ENCODE data around the gene RADIL. TPM values are rescaled to one million over a fixed set of nuclear protein-coding genes. Genes with fewer than 3 reads are reported as not detected.

Gene RADIL
- polyA plus RNA-seq, 1 donor (not counting 4 experiments of a cell fraction or from before 2014, with no cell fraction given) = not detected

GRCh38 chr7:4854916-4855315 lies 28.6 kb downstream of the RADIL start:
- Histone ChIP-seq H3K4me1 (ENCODE audit: control insufficient read depth, extremely low read depth, insufficient read depth, low read length) (no peaks in the 10 kb centered on the region), H3K27me3 (ENCODE audit: control insufficient read depth, extremely low read depth, insufficient read depth, low read length) (peaks cover under 1% of the 10 kb centered on the region), H3K9ac (ENCODE audit: control insufficient read depth, extremely low read depth, insufficient read depth, low read length) (no peak overlapping the region), H2AFZ (ENCODE audit: control insufficient read depth, low read length) (no peak overlapping the region), H4K20me1 (ENCODE audit: control insufficient read depth, extremely low read depth, insufficient read depth, low read length) (no peaks in the 10 kb centered on the region), H3K9me1 (ENCODE audit: control insufficient read depth, extremely low read depth, insufficient read depth, low read length) (no peaks in the 10 kb centered on the region), H3K79me2 (ENCODE audit: control insufficient read depth, insufficient read depth, low read length) (no peaks in the 10 kb centered on the region), H3K36me3 (ENCODE audit: control insufficient read depth in 2 of 2, extremely low read depth in 1 of 2, insufficient read depth in 2 of 2, low read length in 2 of 2) (no peaks in the 10 kb centered on the region), H3K27ac (ENCODE audit: control insufficient read depth, insufficient read depth, low read length) (no peak overlapping the region), H3K9me3 (ENCODE audit: control insufficient read depth, low read depth, low read length) (no peaks in the 10 kb centered on the region), H3K4me3 (ENCODE audit: control insufficient read depth in 2 of 3, extremely low read depth in 1 of 3, insufficient read depth in 2 of 3, low read depth in 1 of 3, low read length in 3 of 3) (no peak overlapping the region), H3K4me2 (ENCODE audit: control insufficient read depth, extremely low read depth, insufficient read depth, low read depth, low read length) (no peak overlapping the region)
- DNase-seq (ENCODE audit: low read depth, low spot score) = no peak
- TF ChIP-seq CTCF (optimal IDR thresholded peaks at IDR 0.05 in 1 of 3, IDR thresholded peaks at IDR 0.05 in 1 of 3, conservative IDR thresholded peaks at IDR 0.05 in 1 of 3; ENCODE audit: extremely low read depth in 1 of 3, insufficient read depth in 2 of 3, low read length in 3 of 3) (no peak), EZH2 (IDR thresholded peaks at IDR 0.05; ENCODE audit: low read length) (no peak)
- dilution Hi-C loops (cut with MboI; ENCODE audit: extremely low pct_ligation_motif_present, low sequenced_read_pairs) = no loop called here
- no peak for FAIRE-seq

GRCh38 chr7:4851459-4852422 lies 31.8 kb downstream of the RADIL start:
- no peak overlapping the region for H2AFZ ChIP-seq (ENCODE audit: control insufficient read depth, low read length)
- no peak overlapping the region for H3K27ac ChIP-seq (ENCODE audit: control insufficient read depth, insufficient read depth, low read length)
- no peak overlapping the region for H3K4me2 ChIP-seq (ENCODE audit: control insufficient read depth, extremely low read depth, insufficient read depth, low read depth, low read length)
- no peak overlapping the region for H3K4me3 ChIP-seq (ENCODE audit: control insufficient read depth in 2 of 3, extremely low read depth in 1 of 3, insufficient read depth in 2 of 3, low read depth in 1 of 3, low read length in 3 of 3)
- no peaks in the 10 kb centered on the region for H4K20me1 ChIP-seq (ENCODE audit: control insufficient read depth, extremely low read depth, insufficient read depth, low read length)
- H3K9ac ChIP-seq (ENCODE audit: control insufficient read depth, extremely low read depth, insufficient read depth, low read length) = no peak overlapping the region
- no peak for DNase-seq (ENCODE audit: low read depth, low spot score)
- H3K4me1 ChIP-seq (ENCODE audit: control insufficient read depth, extremely low read depth, insufficient read depth, low read length) = no peaks in the 10 kb centered on the region
- H3K79me2 ChIP-seq (ENCODE audit: control insufficient read depth, insufficient read depth, low read length) = no peaks in the 10 kb centered on the region
- TF ChIP-seq CTCF (optimal IDR thresholded peaks at IDR 0.05 in 1 of 3, IDR thresholded peaks at IDR 0.05 in 1 of 3, conservative IDR thresholded peaks at IDR 0.05 in 1 of 3; ENCODE audit: extremely low read depth in 1 of 3, insufficient read depth in 2 of 3, low read length in 3 of 3) (no peak), EZH2 (IDR thresholded peaks at IDR 0.05; ENCODE audit: low read length) (no peak)
- no peaks in the 10 kb centered on the region for H3K27me3 ChIP-seq (ENCODE audit: control insufficient read depth, extremely low read depth, insufficient read depth, low read length)
- dilution Hi-C loops (cut with MboI; ENCODE audit: extremely low pct_ligation_motif_present, low sequenced_read_pairs) = no loop called here
- FAIRE-seq = no peak
- no peaks in the 10 kb centered on the region for H3K36me3 ChIP-seq (ENCODE audit: control insufficient read depth in 2 of 2, extremely low read depth in 1 of 2, insufficient read depth in 2 of 2, low read length in 2 of 2)
- H3K9me3 ChIP-seq (ENCODE audit: control insufficient read depth, low read depth, low read length) = no peaks in the 10 kb centered on the region
- no peaks in the 10 kb centered on the region for H3K9me1 ChIP-seq (ENCODE audit: control insufficient read depth, extremely low read depth, insufficient read depth, low read length)

Data from keratinocyte (primary cell).